Caco-2 (cell line): ENCODE results near the gene DMRTB1. TPM values are rescaled to one million over a fixed set of nuclear protein-coding genes. Genes with fewer than 3 reads are reported as not detected.

ENCODE experiments used
- BruUV-seq: library from RNA; stranded (reverse); fragments of 400-500 nt; replicated peaks from 2 replicates; lab custom pipeline; 2021; lab: Mats Ljungman, UMichigan
- CTCF ChIA-PET: fragments of 300-600 bp; sonication (Branson Sonifier 250); formaldehyde crosslinking; loops from one replicate; lab custom pipeline; 2022; ENCODE audit warnings: antibody characterized with exemption; lab: Charles Lee
- POLR2A ChIA-PET: fragments of 300-600 bp; sonication (Branson Sonifier 250); formaldehyde crosslinking; loops from one replicate; lab custom pipeline; 2022; ENCODE audit warnings: antibody characterized with exemption; lab: Charles Lee
- DNase-seq, 2 experiments: peaks; one replicate each; pipeline versions ENCODE4 v3.0.0 to v3.0.0-alpha.2; 2020 to 2022
- H3K27me3 ChIP-seq: replicated peaks from 2 replicates; pipeline ENCODE4 v1.6.0; 2011; ENCODE audit warnings: low read length; ENCODE audit not compliant: control insufficient read depth, insufficient read depth
- H3K36me3 ChIP-seq: 2 replicates; pipeline ENCODE4 v1.5.1; 2011; ENCODE audit warnings: low read length; ENCODE audit not compliant: control insufficient read depth, insufficient read depth
- H3K4me1 ChIP-seq: fragments of 250-450 bp; sonication (Bioruptor Pico); 2 replicates; pipeline ENCODE4 v1.5.1; 2020; ENCODE audit warnings: mild to moderate bottlenecking
- H3K4me3 ChIP-seq: 2 replicates; pipeline ENCODE4 v1.5.1; 2011; ENCODE audit warnings: low read depth, mild to moderate bottlenecking, control low read depth, low read length
- H3K9me3 ChIP-seq: fragments of 250-450 bp; sonication (Bioruptor Pico); 2 replicates; pipeline ENCODE4 v1.5.1; 2020; ENCODE audit warnings: mild to moderate bottlenecking, moderate library complexity
- H3K27ac Mint-ChIP-seq: one replicate; pipeline ENCODE4 v1.8.0; 2022; ENCODE audit warnings: mixed read lengths; ENCODE audit not compliant: unreplicated experiment
- H3K27me3 Mint-ChIP-seq: one replicate; pipeline ENCODE4 v1.8.0; 2022; ENCODE audit warnings: mixed read lengths; ENCODE audit not compliant: insufficient read depth, unreplicated experiment
- H3K36me3 Mint-ChIP-seq: one replicate; pipeline ENCODE4 v1.8.0; 2022; ENCODE audit warnings: mild to moderate bottlenecking, mixed read lengths; ENCODE audit not compliant: insufficient read depth, unreplicated experiment
- H3K4me1 Mint-ChIP-seq: one replicate; pipeline ENCODE4 v1.8.0; 2022; ENCODE audit warnings: low read depth, mixed read lengths; ENCODE audit not compliant: unreplicated experiment
- H3K4me3 Mint-ChIP-seq: one replicate; pipeline ENCODE4 v1.8.0; 2022; ENCODE audit warnings: mild to moderate bottlenecking, moderate library complexity, mixed read lengths; ENCODE audit not compliant: unreplicated experiment
- H3K9me3 Mint-ChIP-seq: one replicate; pipeline ENCODE4 v1.8.0; 2022; ENCODE audit warnings: mixed read lengths; ENCODE audit not compliant: unreplicated experiment
- intact Hi-C: fragments of 100-400 bp; cut with micrococcal nuclease; formaldehyde crosslinking; loops from one replicate; pipeline ENCODE4 v1.10.0; 2022; ENCODE audit not compliant: unreplicated experiment
- total RNA-seq: library from RNA; stranded (reverse); gene quantifications from 2 replicates; pipeline ENCODE4 v1.2.3, GENCODE V29; 2022
- TF ChIP-seq, protein P1 (sequence below), 2 experiments: fragments of 200-600 bp in 1 of 2; IDR thresholded peaks; 1 replicate in 1 of 2; 2 replicates in 1 of 2; pipeline versions ENCODE4 v1.5.1 to v1.8.0; 2011 to 2022; ENCODE audit warnings: antibody characterized with exemption in 1 of 2, control low read depth in 1 of 2, inconsistent platforms in 1 of 2, low read depth in 1 of 2, low read length in 1 of 2, mild to moderate bottlenecking in 1 of 2, moderate library complexity in 1 of 2; ENCODE audit not compliant: insufficient read depth in 1 of 2, severe bottlenecking in 1 of 2, unreplicated experiment in 1 of 2

Gene DMRTB1
- total RNA-seq, 1 experiment from 2014 or later, result not detected

DNA sequence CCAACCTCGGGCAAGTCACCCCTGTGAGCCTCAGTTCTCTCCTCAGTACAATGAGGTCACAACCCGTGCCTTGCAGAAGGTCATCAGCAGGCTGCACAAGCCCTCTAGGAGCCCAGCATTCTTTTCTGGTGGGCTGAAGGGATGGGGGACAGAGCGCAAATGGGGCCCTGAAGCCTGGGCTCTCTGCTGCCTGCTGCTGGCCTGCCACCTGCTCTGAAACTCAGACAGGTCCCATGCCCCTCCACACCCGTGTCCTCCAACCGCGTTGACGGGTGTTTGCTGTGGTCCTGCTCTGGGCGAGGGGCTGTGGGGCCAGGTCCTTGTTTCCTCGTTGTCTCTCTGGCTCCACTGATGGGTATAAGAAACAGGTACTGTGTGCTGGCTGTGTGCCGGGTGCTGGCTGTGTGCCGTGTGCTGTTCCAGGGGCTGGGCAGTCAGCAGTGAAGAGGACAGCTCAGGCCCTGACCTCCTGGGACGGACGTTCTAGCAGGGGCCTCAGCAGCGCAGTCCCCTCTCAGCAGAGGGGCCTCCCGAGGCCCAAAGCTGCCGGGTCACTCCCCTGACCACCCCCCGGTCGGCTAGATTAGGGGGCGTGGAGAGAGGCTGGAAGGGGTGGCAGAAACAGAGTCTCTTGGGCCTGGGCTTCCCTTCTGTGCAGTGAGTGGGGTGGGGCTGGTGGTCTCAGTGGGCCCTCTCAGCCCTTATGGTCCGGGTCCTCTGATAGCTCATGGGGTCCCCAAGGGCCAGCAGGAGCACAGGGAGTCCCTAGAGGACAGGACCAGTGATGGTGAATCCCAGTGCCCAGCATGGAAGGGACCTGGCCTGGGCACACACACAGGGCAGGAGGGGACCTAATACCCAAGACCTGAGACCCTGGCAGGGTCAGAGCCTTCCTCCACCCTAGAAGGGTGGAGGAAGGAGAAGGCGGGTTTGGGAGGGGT is 42.1 kb downstream of the DMRTB1 start:
- ChIA-PET CTCF (no interaction called here), POLR2A (no interaction called here)
- H3K4me3 ChIP-seq, result no peak overlapping the region
- H3K4me3 Mint-ChIP-seq, result no peak overlapping the region
- TF ChIP-seq, protein P1, sequence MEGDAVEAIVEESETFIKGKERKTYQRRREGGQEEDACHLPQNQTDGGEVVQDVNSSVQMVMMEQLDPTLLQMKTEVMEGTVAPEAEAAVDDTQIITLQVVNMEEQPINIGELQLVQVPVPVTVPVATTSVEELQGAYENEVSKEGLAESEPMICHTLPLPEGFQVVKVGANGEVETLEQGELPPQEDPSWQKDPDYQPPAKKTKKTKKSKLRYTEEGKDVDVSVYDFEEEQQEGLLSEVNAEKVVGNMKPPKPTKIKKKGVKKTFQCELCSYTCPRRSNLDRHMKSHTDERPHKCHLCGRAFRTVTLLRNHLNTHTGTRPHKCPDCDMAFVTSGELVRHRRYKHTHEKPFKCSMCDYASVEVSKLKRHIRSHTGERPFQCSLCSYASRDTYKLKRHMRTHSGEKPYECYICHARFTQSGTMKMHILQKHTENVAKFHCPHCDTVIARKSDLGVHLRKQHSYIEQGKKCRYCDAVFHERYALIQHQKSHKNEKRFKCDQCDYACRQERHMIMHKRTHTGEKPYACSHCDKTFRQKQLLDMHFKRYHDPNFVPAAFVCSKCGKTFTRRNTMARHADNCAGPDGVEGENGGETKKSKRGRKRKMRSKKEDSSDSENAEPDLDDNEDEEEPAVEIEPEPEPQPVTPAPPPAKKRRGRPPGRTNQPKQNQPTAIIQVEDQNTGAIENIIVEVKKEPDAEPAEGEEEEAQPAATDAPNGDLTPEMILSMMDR (IDR thresholded peaks at IDR 0.05; ENCODE audit: insufficient read depth in 1 of 2, low read depth in 1 of 2, low read length in 1 of 2, severe bottlenecking in 1 of 2, unreplicated experiment in 1 of 2), result no peak
- H3K4me1 Mint-ChIP-seq, result no peaks in the 10 kb centered on the region
- H3K9me3 ChIP-seq, result no peaks in the 10 kb centered on the region
- BruUV-seq, result no TSS peak
- no peak overlapping the region for H3K27ac Mint-ChIP-seq
- H3K36me3 ChIP-seq, result no peaks in the 10 kb centered on the region
- no peaks in the 10 kb centered on the region for H3K27me3 ChIP-seq
- no peak for DNase-seq
- H3K4me1 ChIP-seq, result no peaks in the 10 kb centered on the region
- no peaks in the 10 kb centered on the region for H3K9me3 Mint-ChIP-seq
- intact Hi-C loops, result no loop called here
- no peaks in the 10 kb centered on the region for H3K27me3 Mint-ChIP-seq
- H3K36me3 Mint-ChIP-seq, result no peaks in the 10 kb centered on the region

- Mint-ChIP-seq H3K9me3 (no peaks in the 10 kb centered on the region), H3K36me3 (no peaks in the 10 kb centered on the region), H3K4me1 (no peaks in the 10 kb centered on the region), H3K27ac (no peak overlapping the region), H3K4me3 (no peak overlapping the region), H3K27me3 (no peaks in the 10 kb centered on the region)
- Histone ChIP-seq H3K4me3 (no peak overlapping the region), H3K36me3 (no peaks in the 10 kb centered on the region), H3K27me3 (no peaks in the 10 kb centered on the region), H3K4me1 (no peaks in the 10 kb centered on the region), H3K9me3 (no peaks in the 10 kb centered on the region)
- no peak for DNase-seq
- ChIA-PET POLR2A (no interaction called here), CTCF (interaction anchor here (0.8 kb wide), 1 partner anchor 14 kb away, joined by 5 read pairs; no protein-coding TSS in a partner anchor)
- BruUV-seq, result no TSS peak
- TF ChIP-seq, protein P1 (IDR thresholded peaks at IDR 0.05; ENCODE audit: insufficient read depth in 1 of 2, low read depth in 1 of 2, low read length in 1 of 2, severe bottlenecking in 1 of 2, unreplicated experiment in 1 of 2), result no peak
- intact Hi-C loops, result no loop called here
Observed at GRCh38 chr1:53502641-53503432, 43.6 kb downstream of the DMRTB1 start.
